ENCODE results near the gene PRR15L. TPM values are rescaled to one million over a fixed set of nuclear protein-coding genes. Genes with fewer than 3 reads are reported as not detected.
A peak's percentile ranks its signal among the peaks of the same experiment; 100 is the strongest.
"Not testable (repeated sequence)": the region's sequence is repeated elsewhere in the genome, so short reads cannot be mapped to it uniquely, and the experiment has no call there.

The PRR15L gene
- 109 TPM for total RNA-seq

DNA sequence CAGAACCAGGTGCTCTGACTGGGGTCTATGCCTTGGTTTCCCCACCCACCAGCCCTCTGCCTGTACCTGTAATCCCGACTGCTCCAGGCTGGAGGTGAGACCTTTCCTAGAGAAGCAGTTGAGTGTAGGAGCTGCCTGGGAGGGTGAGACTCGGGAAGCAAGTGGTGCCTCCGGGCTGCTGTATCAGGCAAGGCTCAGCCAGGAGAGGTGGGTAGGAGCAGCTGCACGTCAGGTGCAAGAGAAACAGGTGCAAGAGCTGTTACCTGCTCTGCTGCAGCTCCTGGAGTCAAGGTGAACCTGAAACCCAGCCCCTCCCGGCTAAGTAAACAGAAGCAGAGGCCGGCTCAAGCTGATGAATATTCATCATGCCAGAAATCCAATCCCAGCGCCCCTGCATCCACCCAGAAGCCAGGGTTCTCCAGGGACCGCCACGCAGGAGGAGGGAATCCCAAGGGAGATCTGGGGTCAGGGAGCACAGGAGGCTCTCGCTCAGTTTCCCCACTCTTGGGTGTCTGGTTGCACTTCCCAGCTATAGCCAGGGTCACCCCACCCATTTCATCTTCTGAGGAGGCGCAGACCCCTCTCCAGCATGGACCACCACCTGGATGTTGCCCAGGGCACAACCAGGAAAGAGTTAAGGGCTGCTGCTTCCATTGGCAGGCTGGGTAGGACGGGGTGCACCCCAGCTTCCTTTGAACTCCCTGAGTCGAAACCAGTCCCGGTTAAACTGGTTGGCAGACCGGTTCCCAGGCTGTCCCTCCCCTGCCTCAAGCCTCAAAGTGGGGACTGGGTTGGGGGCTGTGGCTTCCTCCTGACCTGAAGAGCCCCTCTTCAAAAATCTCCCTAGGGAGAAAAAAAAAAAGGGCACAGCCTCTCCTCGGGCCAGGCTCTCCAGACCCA is at the start of gene PRR15L:
TSS of gene PRR15L (minus strand) at position 293 of the 900 bp plus-strand sequence. CDS start 4,649 bp downstream, outside the sequence.
- peak; percentile 88 for DNase-seq (ENCODE audit: low spot score)

GRCh38 chr17:48006936-48007709 is 49.4 kb upstream of the PRR15L start:
- no peak for DNase-seq (ENCODE audit: low spot score)

GRCh38 chr17:48004983-48005382 is 47.3 kb upstream of the PRR15L start:
- no peak for DNase-seq (ENCODE audit: low spot score)

- no peak for DNase-seq (ENCODE audit: low spot score)
Measured at GRCh38 chr17:48003417-48004151, 45.9 kb upstream of the PRR15L start.

DNA sequence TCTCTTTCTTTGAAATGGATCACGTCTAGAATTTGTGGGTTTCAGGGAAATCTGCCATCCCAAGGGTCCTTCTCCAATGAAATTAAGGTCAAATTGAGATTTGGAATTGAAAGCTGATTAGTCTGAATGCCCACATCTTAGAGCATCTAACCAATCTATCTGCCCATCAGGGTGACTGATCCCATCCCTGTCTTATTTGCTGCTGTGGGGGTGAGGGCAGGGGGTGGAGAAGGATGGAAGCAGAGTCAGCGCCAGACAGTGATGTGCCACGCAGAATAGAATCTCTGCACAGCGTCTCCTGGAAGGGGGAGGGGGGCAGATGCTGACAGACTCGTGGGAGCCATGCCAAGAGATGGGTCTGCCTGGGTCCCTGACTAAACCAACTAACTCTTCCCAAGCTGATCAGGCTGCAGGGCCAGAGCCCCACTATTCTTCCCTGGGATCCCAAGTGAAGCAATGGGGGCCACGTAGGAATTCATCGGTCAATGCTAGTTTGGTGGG is 45.3 kb upstream of the PRR15L start:
- DNase-seq (ENCODE audit: low spot score): no peak

- DNase-seq (ENCODE audit: low spot score): no peak
Measured at GRCh38 chr17:48002266-48002915, 44.7 kb upstream of the PRR15L start.

DNA sequence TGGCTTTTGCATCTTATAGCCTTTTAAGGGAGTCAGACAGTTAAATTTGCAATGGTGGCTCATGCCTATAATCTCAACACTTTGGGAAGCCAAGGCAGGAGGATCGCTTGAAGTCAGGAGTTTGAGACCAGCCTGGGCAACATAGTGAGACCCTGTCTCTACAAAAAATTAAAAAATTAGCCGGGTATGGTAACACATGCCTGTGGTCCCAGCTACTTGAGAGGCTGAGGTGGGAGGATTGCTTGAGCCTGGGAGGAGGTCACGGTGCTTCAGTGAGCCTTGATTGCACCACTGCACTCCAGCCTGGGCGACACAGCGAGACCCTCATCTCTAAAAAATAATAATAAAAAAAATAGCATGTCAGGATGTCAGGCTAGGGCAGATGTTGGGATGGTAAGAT is 44.0 kb upstream of the PRR15L start:
- DNase-seq (ENCODE audit: low spot score): not testable (repeated sequence)

DNA sequence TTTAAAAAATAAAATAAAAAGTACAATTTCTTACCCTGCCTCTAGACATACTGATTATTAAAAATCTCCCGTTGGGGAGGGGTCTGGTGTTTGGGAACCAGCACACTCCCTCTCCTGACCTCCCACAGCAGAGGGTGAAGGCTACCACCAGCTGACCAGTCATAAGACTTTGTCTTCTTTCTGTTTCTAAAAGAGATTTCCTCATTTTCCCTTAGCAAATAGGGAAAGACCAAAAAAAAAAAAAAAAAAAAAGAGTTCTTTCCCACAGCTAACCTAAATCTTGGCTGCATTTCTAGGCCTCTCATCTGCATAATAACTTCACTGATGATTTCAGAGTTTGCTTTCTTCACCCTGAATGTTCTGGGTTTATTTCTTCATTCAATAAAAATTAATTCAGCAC is 43.5 kb upstream of the PRR15L start:
- DNase-seq (ENCODE audit: low spot score): no peak

GRCh38 chr17:47999582-47999981 is 41.9 kb upstream of the PRR15L start:
- no peak for DNase-seq (ENCODE audit: low spot score)

GRCh38 chr17:47998044-47998443 is 40.4 kb upstream of the PRR15L start:
- no peak for DNase-seq (ENCODE audit: low spot score)

- no peak for DNase-seq (ENCODE audit: low spot score)
Measured at GRCh38 chr17:47997586-47997985, 39.9 kb upstream of the PRR15L start.

DNA sequence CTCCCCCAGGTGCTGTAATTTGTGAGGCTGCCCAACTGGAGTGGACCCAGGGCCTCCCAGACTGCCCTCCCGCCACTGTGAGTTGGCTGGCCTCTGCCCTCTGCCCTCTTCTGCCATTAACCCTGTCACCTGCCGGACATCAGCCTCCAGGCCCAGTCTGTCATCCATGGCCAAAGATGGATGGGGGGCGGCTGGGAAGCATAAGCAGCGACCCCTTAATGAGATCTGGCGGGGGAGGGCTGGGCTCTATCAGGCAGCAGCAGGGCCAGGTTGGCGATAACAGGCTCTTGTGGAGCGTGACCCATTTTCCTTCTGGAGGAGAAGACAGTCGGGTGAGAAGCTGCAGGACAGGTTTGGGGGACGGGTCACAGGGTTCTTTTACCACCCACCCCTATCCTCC is 38.5 kb upstream of the PRR15L start:
- no peak for DNase-seq (ENCODE audit: low spot score)

DNA sequence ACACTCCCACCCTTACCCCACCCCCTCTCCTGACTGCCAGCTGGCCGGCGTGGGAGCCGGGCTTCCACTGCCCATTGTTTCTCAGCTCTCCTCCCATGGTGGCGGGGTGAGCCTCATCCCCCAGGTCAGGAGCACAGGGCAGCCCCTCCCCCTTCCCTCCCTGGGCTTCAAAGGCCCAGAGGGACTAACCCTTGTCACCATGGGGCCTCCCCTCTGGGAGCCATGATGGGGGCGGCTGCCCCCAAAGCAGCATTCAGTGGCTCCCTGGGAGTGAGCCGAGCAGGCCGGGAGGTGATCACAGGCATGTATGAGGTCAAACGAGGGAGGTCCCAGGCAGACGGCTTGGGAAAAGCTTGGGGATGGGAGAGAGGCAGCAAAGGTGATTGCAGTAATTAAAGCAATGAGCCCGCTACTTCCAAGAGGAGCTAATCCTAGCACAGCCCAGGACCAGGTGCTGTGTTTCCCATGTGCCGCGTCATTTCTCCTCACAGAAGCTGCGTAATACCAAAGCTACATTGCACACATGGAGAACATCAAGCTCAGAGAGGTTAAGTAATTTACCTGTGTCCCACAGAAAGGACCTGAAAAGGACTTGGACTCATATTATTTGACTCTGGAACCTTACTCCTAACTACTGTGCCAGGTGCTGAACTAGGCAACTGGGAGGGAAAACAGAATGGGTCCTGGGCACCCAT is 37.7 kb upstream of the PRR15L start:
- no peak for DNase-seq (ENCODE audit: low spot score)

GRCh38 chr17:47994724-47995123 is 37.0 kb upstream of the PRR15L start:
- no peak for DNase-seq (ENCODE audit: low spot score)

GRCh38 chr17:47993964-47994363 is 36.3 kb upstream of the PRR15L start:
- no peak for DNase-seq (ENCODE audit: low spot score)

- no peak for DNase-seq (ENCODE audit: low spot score)
Measured at GRCh38 chr17:47993031-47993564, 35.4 kb upstream of the PRR15L start.

DNA sequence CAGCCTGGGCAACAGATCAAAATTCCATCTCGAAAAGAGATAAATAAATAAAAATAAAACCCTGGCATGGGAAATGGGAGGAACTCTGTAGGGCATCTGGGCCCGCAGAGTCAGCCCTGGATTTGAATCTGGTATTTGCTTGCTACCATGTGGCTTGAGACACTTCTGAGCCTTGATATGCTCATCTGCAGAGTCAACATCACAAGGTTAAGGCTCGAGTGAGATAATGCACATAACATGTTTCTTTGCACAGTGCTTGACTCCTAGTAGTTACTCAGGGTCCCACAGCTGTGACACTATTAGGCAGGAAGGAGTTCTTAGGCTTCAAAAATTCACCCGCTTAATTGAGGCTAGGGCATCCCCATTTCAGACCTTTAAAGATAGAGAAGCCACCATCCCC is 34.5 kb upstream of the PRR15L start:
- DNase-seq (ENCODE audit: low spot score): no peak

GRCh38 chr17:47990962-47991731 is 33.5 kb upstream of the PRR15L start:
- no peak for DNase-seq (ENCODE audit: low spot score)

DNA sequence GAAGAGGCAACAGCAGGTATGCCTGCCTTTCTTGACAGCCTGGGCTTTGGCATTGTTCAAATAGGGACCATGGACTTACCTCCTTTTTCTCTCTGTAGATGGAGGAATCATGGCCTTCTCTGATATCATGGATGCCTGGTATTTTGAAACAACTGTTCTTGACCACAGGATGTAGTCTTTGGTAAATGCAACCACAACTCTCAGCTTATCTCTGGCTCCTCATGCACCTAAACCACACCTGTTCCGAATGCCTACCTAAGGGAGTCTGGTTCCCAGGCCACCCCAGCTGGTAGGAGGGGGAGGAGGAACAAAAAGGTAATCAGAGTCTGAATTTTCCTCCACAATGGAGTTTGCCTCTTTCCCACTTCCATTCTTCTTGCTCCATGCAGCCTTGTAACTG is 32.0 kb upstream of the PRR15L start:
- no peak for DNase-seq (ENCODE audit: low spot score)

DNA sequence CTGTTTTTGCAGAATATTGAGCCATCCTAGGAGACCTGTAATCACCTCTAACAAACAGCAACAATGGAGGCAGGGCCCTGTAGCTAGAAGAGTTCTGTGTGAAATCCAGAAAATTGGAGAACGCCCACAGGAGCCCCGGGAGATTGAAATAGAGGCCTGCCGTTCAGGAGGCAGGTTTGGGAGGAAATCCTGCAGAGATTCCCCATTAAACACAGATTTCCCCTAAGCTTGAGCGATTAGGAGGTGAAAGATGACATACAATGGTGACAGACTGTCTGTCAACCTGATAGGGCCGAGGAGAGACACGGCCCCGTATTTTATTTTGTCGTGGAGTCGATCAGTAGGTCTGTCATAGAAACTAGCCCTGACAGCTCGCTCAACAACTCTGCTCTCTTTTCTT is 31.5 kb upstream of the PRR15L start:
- no peak for DNase-seq (ENCODE audit: low spot score)

All from mucosa of gallbladder (tissue), 1 donor.